ENCODE measurements around the gene LASP1. TPM values are rescaled to one million over a fixed set of nuclear protein-coding genes. Genes with fewer than 3 reads are reported as not detected.

Gene LASP1
- total RNA-seq (2021) (76.9 and 78.3 TPM in 2 replicates), Bru-seq, nascent RNA (percentile 57 among the genes with signal in this experiment), BruChase-seq, experiment 1, labeled RNA remaining after a 2-hour chase (percentile 67 among the genes with signal in this experiment), BruChase-seq, experiment 2, labeled RNA remaining after a 6-hour chase (percentile 83 among the genes with signal in this experiment)
- long read RNA-seq, full-length matches to known transcripts, result 70 of 100 reads
- long read RNA-seq, partial matches to known transcripts, result 29 of 100 reads
- long read RNA-seq, other reads (novel, unspliced or antisense), result 1 of 100 reads

- CTCF ChIA-PET, result no interaction called here
- POLR2A ChIA-PET (ENCODE audit: low non-redundant PET), result interaction anchor here (0.7 to 1.3 kb wide), 2 partner anchors 16 to 534 kb away, joined by 3 to 8 read pairs; partner anchors contain the start of gene RPL23
- TF ChIP-seq EZH2 (IDR thresholded peaks at IDR 0.05; ENCODE audit: borderline replicate concordance, low read depth, low read length, poor library complexity, severe bottlenecking) (no peak), CTCF (conservative IDR thresholded peaks at IDR 0.05; ENCODE audit: low read depth, low read length) (no peak)
- H3K4me1 ChIP-seq (ENCODE audit: insufficient read depth, low read length, poor library complexity, severe bottlenecking), result peaks cover 23% of the 10 kb centered on the region
- H3K27me3 ChIP-seq (replicated peaks; ENCODE audit: insufficient read depth, low read depth, low read length, poor library complexity), result no peaks in the 10 kb centered on the region
- H3K9me3 ChIP-seq (ENCODE audit: low read depth, low read length, poor library complexity, severe bottlenecking), result no peaks in the 10 kb centered on the region
- peak within 1 kb of the TSS; percentile 89 for H3K4me3 ChIP-seq (ENCODE audit: low read depth, low read length, poor library complexity, severe bottlenecking)
- no peaks in the 10 kb centered on the region for H3K36me3 ChIP-seq (ENCODE audit: insufficient read depth, low read length, poor library complexity, severe bottlenecking)
- BruUV-seq (replicated peaks), result no TSS peak
- DNase-seq (ENCODE audit: low spot score), result peak; percentile 90
- intact Hi-C loops (cut with micrococcal nuclease; ENCODE audit: unreplicated experiment), result loop anchor here (5.0 kb wide), 1 partner anchor 117 kb away; the partner anchor contains the start of gene PSMB3
- peak within 1 kb of the TSS; percentile 85 for H3K27ac ChIP-seq (ENCODE audit: low read depth, low read length, poor library complexity, severe bottlenecking)
These were observed at the start of gene LASP1 for GRCh38 chr17:38869526-38870258. Gene LASP1 (plus strand): TSS chr17:38870058. CDS start chr17:38870190, 132 bp downstream.

- no TSS peak for BruUV-seq (replicated peaks)
- Histone ChIP-seq H3K27ac (ENCODE audit: low read depth, low read length, poor library complexity, severe bottlenecking) (peak within 1 kb of the TSS; percentile 100), H3K27me3 (replicated peaks; ENCODE audit: insufficient read depth, low read depth, low read length, poor library complexity) (no peaks in the 10 kb centered on the region), H3K4me3 (ENCODE audit: low read depth, low read length, poor library complexity, severe bottlenecking) (peak within 1 kb of the TSS; percentile 83), H3K36me3 (ENCODE audit: insufficient read depth, low read length, poor library complexity, severe bottlenecking) (peaks cover 3% of the 10 kb centered on the region), H3K9me3 (ENCODE audit: low read depth, low read length, poor library complexity, severe bottlenecking) (no peaks in the 10 kb centered on the region), H3K4me1 (ENCODE audit: insufficient read depth, low read length, poor library complexity, severe bottlenecking) (no peaks in the 10 kb centered on the region)
- ChIA-PET CTCF (no interaction called here), POLR2A (ENCODE audit: low non-redundant PET) (no interaction called here)
- intact Hi-C loops (cut with micrococcal nuclease; ENCODE audit: unreplicated experiment), result no loop called here
- no peak for TF ChIP-seq CTCF (conservative IDR thresholded peaks at IDR 0.05; ENCODE audit: low read depth, low read length)
- no peak for TF ChIP-seq EZH2 (IDR thresholded peaks at IDR 0.05; ENCODE audit: borderline replicate concordance, low read depth, low read length, poor library complexity, severe bottlenecking)
- DNase-seq (ENCODE audit: low spot score), result peak; percentile 89
These were observed 44.7 kb upstream of the LASP1 start, which contains the start of gene CWC25 for GRCh38 chr17:38824899-38825761. Gene CWC25 (minus strand): TSS chr17:38825321. CDS start chr17:38825183, 138 bp downstream.

- POLR2A ChIA-PET (ENCODE audit: low non-redundant PET), result no interaction called here
- no peaks in the 10 kb centered on the region for H3K27me3 ChIP-seq (replicated peaks; ENCODE audit: insufficient read depth, low read depth, low read length, poor library complexity)
- DNase-seq (ENCODE audit: low spot score), result no peak
- TF ChIP-seq CTCF (conservative IDR thresholded peaks at IDR 0.05; ENCODE audit: low read depth, low read length) (no peak), EZH2 (IDR thresholded peaks at IDR 0.05; ENCODE audit: borderline replicate concordance, low read depth, low read length, poor library complexity, severe bottlenecking) (no peak)
- H3K36me3 ChIP-seq (ENCODE audit: insufficient read depth, low read length, poor library complexity, severe bottlenecking), result no peaks in the 10 kb centered on the region
- H3K27ac ChIP-seq (ENCODE audit: low read depth, low read length, poor library complexity, severe bottlenecking), result peak overlapping the region; percentile 100
- H3K9me3 ChIP-seq (ENCODE audit: low read depth, low read length, poor library complexity, severe bottlenecking), result no peaks in the 10 kb centered on the region
- CTCF ChIA-PET, result no interaction called here
- peak overlapping the region; percentile 83 for H3K4me3 ChIP-seq (ENCODE audit: low read depth, low read length, poor library complexity, severe bottlenecking)
- BruUV-seq (replicated peaks), result TSS peak; percentile 99
- no peaks in the 10 kb centered on the region for H3K4me1 ChIP-seq (ENCODE audit: insufficient read depth, low read length, poor library complexity, severe bottlenecking)
- intact Hi-C loops (cut with micrococcal nuclease; ENCODE audit: unreplicated experiment), result no loop called here
These were observed 44.1 kb upstream of the LASP1 start for GRCh38 chr17:38825762-38826247.
